Lung microvascular endothelial cell (primary cell): ENCODE measurements around the gene UBE2E2. TPM values are rescaled to one million over a fixed set of nuclear protein-coding genes. Genes with fewer than 3 reads are reported as not detected.

Experiments used
- DNase-seq, 2 donors: peaks; one replicate each; pipeline versions ENCODE4 v3.0.0 to v3.0.0-alpha.2; 2010; ENCODE audit warnings: low read depth in 2 of 2
- total RNA-seq: library from RNA; depleted of rRNA; stranded (reverse); fragments of >200 nt; gene quantifications from 2 replicates; pipeline ENCODE4 v1.2.1, GENCODE V29; 2014

Gene UBE2E2
- total RNA-seq, 1 donor from 2014 or later: 20.4 TPM

DNA sequence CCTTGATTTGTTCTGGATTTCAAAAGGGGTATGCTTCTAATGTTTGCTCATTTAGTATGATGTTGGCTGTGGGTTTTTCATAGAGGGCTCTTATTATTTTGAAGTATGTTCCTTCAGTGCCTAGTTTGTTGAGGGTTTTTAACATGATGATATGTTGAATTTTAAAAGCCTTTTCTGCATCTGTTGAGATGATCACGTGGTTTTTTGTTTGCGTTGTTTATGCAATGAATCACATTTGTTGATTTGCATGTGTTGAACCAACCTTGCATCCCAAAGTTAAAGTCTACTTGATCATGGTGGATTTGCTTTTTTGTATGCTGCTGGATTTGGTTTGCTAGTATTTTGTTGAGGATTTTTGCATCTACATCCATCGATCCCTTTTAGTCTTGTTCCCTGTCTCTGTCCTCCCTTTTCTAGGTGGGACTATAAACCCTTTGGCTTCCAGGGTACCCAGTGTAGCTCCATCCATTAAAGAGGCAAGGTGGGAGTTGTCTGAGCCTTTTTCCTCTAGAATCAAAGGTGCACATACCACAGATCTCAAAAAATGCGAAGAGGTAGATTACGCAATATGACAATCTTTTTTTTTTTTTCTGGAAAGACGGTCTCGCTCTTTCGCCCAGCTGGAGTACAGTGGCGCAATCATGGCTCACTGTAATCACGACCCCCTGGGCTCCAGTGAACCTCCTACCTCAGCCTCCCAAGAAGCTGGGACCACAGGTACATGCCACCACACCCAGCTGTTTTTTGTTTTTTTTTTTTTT, 381.0 kb downstream of the UBE2E2 start:
- DNase-seq: no peak

DNA sequence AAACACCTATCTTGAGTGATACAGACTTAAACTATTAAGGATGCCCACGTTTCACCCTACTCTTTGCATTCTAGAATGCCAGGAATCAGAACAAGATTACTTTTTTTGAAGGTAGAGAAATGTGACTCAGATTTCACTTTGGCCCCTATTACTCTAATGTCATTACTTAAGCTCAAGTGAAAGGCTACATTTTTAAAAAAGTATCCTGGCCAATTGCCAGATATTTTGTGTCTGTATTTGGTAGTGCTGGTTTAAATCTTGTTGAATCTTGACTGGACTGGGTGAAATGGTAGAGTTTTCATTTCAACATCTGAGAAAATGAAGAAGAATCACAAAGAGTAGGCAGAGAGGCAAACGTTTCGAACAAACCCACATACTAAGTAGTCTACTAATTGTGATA, 384.4 kb downstream of the UBE2E2 start:
- DNase-seq: no peak

DNA sequence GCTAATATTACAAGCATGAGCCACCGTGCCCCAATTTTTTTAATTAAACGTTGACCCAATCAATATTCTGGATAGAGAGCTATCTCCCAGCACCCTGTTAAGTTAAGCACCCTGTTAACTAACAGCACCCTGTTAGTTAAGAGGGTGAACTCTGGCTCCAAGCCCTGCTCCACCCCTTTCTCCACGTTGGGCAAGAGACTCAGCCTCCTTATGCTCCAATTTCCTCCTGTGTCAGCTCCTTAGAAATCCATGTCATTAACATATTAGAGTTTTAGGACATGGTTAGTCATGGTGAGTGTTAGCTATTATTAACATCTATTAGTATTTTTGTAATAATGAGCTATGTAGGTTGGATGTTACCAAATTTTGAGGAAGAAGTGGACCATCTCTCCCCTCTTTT, 385.4 kb downstream of the UBE2E2 start:
- no peak for DNase-seq

DNA sequence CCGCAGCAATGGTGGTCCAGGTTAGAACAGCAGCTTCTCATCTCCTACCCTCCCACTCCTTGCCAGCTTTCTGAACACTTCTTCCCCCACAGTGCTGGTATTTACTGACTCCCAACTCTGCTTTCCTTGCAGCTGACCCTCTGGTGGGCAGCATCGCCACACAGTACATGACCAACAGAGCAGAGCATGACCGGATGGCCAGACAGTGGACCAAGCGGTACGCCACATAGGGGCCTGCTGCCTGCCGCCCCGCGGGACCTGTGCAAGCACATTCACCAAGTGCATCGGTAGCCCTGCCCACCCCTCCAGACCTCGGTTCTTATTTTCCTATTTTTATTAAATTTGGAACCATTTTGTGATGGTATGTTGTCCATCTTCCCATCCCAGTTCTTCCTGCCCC, 386.5 kb downstream of the UBE2E2 start:
- DNase-seq: no peak

DNA sequence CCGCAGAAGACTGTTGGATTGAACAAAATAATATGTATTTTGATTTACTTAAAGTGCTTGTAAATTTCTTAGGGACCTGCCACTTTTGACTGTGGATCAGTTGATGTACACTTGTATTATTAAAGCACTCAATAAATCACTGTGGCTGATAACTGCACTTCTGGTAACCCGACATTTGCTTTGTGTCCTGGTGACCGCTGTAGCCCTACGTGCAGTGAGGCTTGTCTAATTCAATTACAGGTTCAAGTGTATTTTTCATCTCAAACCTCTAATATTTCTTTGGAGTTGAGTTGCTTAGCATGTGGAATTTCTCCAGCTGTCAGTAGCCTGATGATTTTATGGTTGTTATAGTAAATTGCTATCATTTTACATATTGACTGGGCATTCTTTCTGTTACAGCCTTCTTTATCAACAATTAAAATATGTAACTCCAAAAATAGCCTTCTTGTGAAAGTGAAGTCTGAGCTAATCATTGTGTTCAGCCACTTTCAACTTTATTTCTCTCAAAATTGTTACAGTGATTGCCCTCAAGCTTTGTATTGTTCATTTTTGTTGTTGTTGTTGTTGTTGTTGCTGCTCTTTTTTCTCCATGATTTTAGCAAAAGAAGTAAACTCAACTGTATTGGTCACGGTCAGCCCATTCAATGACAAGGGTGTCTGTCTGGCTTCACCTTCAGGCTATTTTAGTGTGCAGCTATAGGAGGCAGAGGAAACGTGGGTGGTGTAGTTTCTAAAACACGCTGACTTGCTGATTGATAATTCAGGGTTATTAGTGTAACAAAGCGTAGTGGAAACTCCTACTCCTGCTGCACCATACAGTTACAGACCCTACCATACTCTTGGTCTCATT, 387.5 kb downstream of the UBE2E2 start:
- DNase-seq: no peak

DNA sequence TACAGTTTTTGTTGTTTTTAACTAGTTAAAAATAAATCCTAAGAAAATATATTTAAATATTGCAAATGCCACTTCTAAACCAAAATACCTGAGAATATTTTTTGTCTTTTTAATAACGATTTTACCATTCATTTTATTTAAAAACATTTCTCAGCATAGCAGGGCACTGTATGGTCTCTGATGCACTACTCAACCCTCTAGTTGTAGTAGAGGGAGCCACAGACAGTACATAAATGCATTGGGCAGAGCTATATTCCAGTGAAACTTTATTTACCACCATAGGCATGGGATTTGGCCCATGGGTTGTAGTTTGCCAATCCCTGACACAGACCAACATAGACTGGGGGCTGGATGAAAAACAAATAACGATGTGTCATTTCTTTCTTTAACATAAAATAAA, 388.2 kb downstream of the UBE2E2 start:
- DNase-seq: no peak

DNA sequence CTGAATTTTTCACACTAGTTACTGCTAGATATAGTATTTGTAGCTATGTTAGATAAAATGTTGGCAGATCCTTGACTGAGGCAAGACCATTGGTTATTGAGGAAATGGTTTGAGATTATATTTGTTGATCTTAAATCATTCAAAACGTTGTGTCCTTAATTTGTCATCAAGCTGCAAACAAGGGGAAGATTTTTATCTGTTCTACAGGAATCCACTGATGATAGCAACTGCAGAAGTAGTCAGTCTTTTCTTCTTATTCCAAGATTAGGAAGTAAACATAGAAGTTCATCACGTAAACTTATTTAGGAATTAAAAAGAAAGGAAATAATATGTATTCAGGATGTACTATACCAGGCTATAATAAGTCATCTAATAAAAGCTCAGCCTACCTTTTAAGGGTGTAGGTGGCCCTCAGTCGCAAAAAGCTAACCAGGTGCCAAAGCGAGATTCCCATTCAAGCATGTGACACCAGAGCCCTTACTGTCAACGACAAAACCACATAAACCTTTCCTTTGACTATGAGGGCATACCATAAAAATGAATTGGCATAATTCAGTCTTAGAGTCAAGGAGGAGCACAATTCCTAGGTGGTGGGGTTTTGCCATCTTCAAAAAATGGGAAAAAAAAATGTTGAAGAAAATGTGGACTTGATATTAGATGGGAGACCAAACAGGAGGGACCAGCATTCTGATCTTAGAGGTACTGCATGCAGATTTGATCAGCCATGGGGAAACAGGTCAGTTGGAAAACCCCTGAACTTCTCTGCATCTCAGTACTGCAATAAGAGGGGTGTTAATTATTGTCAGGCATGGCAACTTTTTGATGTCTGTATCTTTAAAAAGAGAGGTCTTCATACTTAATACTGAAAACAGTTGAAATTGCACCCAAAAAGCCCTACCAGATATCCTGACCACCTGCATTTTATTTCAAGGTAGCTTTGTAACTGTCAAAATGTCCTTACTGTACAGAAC, 390.1 kb downstream of the UBE2E2 start:
- no peak for DNase-seq

DNA sequence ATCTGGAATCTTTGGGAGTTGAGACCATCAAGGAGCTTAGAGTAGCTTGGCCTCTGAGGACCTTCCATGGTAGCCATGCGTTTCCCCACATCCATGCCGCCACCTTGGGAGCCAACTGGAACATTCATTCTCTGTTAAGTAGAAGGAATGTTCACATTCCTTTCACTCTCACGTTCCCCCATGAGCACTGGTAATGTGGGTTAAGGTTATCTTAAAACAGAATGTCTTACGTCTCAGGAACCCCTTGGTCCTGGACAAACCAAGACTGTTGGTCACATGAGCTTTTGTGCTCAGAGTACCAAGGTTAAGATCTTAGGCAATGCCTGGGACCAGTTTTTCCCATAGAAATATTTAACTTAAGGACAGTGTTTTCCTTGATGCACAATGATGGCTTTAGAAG, 390.9 kb downstream of the UBE2E2 start:
- DNase-seq: no peak

DNA sequence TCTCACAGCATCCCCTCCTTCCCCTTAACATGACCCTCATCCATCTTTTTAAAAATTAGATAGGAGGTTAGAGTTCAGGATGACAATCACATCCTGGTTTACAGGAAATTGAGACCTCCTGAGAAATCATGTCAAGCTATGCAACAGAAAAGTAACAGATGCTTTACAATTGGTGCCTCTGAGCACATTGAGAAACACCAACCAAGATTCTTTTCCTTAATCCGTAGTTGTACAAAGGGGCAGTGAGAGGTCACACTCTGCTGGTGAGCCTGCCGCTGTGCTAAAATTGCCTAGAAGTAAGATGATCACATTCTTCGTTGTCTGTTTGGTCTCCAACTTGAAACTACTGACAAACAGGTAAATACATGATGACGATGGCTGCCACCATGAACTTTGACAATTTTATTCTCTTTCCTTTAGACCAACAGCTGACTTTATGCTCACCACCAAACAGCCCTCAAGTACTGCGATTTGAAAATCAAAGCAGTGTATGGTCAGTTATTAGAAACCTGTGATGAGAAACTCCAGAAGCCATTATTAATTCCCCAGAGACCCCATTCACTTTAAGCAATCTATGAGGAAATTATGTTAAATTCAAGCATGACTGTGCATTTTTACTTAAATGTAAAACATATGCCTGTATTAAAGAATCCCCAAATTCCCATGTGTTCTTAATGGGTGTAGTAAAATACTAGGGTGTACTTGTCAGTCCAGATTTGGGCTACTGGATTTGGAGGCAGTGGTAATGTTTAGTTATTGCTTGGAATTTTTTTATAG, 392.0 kb downstream of the UBE2E2 start:
- DNase-seq: peak in 1 of 2 donors; percentile 15

DNA sequence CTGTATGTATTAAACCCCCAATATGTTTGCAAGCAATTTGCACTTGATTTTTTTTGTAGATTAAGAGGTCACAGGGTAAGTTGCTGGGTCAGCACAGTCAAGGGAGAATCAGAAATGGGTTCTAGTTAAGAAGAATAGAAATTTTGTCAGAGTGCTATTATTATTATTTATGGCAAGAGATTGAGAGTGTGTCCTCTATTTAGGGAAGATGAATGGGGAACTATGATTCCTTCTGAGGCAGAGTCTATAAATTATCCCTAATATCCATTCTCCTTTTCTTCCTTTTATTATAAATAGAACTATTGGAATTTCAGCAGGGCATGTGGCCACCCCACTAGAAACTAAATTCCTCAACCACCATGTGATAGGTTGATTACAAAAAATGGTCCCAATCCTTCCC, 392.7 kb downstream of the UBE2E2 start:
- no peak for DNase-seq

DNA sequence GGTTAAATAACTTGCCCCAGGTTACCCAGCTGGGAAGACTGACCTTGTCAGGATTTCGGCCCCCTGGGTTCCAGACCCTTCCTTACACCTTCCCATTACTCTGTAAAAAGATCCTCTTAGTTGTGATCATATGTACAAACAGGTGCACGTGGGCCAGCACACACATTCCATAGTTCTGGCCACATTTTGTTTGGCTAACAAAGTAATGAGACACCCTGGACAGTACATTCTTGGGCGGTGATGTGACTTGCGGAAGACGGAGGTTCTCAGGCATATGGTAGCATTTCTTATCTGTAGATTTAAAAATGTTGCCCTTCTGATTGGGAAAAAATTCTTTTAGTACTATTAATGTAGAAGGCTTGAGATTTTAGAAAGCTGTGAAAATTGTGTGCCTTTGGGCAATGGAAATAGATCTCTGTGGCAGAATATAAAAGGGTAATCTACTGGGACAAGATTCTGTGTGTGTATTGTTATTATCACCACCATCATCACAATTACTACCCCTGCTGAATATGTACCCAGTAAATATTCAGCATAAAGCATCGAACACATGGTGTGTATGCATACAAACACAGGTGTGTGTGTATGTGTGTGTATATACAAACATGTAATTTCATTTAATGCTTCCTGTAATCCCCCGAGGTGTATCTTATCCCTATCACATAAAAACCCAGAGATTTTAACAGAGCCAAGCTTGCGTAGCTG, 397.2 kb downstream of the UBE2E2 start:
- peak in 1 of 2 donors; percentile 73 for DNase-seq

DNA sequence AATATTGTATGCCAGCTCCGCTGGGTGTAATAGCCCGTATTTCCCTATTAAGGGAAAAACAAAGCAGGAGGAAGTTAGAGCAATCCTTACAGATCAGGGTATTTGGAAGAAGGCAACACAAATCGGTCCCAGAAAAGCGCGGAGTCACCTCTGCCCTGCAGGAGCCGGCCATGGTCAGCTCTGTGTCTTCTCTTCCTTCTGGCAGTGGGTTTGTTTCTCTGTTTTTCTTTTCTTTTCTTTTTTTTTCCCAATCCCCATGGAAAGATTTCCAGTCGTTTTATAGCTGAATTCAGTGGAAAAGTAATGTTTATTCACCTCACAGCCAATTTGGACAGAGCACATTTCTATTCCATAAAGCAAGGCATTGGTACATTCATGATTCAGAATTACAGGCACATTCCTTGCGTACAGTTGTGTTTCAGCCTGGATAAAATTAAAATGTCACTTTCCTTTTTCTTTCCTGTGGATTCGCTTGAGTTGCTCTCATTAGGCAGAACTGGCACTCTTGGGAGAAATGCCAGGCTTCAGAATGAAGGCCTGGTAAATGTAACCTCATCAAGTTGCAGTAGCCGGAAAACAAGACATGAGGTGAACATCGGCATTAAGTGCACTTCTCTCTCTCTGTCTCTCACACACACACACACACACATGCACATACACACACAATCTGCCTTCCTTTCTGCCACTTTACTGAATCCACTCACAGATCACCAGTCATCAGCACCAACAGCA, 398.1 kb downstream of the UBE2E2 start:
- peak in 1 of 2 donors; percentile 14 for DNase-seq

DNA sequence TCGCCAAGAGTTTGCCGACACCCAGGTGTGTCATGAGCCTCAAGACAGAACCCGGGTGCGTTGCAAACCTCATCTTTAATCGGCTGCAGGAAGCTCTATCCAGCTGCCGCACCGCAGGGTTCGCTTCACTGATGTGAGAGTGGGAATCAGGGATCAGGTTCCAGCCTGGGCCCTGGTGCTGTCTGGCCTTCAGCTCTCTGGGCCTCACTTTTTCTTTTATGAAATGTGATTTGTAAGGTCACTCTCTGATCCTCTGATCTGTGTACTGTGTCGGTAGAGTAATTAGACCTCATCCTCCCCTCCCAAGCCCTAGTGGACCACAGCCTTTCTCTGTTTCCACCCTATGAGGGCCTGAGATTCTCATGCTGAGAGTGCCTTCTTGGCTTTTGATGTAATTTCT, 399.8 kb downstream of the UBE2E2 start:
- DNase-seq: no peak

DNA sequence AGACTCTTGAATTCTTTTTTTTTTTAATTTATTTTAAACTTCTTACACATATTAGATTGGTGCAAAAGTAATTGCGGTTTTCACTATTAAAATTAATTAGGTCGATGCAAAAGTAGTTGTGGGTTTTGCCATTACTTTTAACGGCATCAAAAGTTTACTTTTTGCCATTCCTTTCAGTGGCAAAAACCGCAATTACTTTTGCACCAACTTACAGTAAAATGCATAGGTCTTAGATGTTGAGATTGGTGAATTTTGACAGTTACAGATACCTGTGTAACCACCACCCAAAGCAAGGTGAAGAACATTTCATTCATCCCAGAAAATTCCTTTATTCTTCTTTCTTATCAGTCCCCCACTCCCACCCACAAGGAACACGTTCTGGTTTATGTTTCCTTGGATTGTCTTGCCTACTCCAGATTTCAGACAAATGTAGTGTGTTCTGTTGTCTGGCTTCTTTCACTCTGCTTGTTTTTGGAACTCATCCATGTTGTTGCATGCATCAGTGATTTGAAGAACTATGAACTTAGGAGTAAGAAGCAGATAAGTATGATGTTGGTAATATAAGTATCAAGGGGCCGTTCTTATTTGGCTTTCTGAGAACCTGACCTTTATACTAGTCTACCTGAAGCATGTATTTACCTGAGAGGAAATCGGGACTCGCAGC, 404.2 kb downstream of the UBE2E2 start:
- no peak for DNase-seq

DNA sequence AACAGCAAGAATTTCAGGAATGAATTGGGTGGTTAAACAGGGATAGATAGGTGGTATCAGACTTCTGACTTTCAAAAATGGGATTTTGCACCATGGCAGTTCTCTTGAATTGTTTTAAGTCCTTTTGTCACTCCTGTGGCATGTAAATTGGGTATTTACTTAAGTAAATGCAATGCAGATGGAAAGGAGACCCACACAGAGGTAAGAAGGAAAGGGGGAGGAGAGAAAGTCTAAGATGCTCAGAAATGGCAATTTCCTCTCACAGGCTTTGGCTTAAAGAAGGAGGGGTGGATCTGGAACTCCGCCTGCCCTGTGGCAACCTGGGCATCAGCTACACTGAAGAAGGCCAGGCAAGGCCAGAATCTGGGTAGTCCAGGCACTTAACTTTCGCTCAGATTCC, 405.5 kb downstream of the UBE2E2 start:
- no peak for DNase-seq

DNA sequence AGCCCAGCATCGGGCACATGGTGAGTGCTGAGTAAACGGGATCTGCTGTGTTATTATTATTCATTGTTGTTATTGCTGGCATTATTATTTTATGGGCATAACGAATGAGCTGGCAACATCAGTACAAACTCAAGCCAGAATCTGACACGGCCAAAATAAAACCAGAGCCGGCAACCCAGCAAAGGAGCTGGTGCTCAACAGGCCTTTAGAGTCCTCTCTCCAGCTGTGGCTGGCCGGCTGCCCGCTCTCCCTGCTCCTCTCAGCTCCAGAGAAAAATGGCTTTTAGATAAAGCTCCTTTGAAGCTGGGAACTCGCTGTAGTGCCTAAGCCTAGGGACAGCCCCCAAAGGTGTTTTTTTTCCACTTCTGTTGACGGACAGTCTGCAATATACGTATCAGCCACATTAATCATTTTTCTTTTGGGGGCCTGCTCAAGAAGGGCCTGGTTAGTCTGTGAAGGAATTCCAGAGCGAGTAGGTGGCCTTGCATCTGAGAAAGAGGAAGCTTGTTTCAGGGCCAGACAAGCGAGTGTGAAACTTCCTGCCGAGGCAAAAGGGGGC, 408.7 kb downstream of the UBE2E2 start:
- peak in 1 of 2 donors; percentile 61 for DNase-seq

DNA sequence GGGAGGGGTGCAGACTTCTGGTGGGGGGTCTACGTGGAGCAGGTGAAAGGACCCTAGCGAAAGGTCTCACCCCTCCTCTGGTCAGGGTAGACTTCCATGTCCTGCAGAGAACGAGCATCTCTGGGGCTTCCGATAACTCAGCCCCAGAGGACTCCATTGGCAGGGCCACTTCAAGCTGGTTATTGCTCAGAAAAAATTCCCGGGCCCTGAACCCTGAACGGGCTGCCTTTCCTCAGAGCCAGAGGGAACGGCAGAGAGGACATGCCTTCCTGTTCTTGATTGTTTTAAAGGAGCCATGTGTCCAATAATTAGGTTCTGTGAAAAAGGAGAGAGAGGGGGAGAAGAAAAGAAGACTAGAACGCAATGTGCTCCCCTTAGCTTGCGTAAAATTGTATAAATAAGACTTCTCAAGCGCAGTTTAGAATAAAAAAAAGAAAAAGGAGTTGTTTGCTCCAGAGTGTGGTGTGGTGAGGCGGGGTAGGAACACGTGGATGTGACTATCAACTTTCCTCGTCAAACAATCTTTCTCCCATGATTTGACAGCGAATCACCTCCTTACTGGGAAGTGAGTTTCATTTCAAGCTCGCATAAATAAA, 409.3 kb downstream of the UBE2E2 start:
- DNase-seq: peak in 1 of 2 donors; percentile 64

DNA sequence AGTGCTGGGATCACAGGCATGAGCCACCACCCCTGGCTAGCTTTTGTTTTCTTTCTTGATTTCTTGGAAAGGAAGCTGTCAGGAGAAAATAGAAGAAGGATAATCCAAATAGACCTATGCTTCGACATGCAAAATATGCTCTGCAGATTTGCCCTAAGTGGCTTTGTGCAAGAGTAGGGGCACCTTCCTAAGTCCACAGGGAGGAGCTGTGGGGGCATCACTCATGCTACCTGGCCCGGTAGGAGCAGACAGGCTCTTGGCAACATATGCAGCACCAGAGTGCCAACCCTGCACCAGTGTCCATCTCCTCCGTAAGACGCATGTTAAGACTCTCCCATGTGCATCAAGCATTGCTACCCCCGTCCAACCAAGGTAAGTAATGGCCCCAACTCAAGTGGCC, 411.9 kb downstream of the UBE2E2 start:
- DNase-seq: peak in 1 of 2 donors; percentile 11
